Adipocyte (in vitro differentiated cells): Measurements from ENCODE around the gene CNTN5.

Experiments used
- DNase-seq: peaks from one replicate; pipeline ENCODE4 v3.0.0-alpha.2; 2015; ENCODE audit warnings: low read depth
- H3K27me3 ChIP-seq: replicated peaks from 2 replicates; pipeline ENCODE4 v1.7.0; 2013; ENCODE audit warnings: mild to moderate bottlenecking, low read length, moderate library complexity; ENCODE audit not compliant: control insufficient read depth, insufficient read depth
- H3K36me3 ChIP-seq: 2 replicates; pipeline ENCODE4 v1.7.0; 2013; ENCODE audit warnings: low read length, mild to moderate bottlenecking, moderate library complexity; ENCODE audit not compliant: control insufficient read depth, insufficient read depth, severe bottlenecking
- H3K4me1 ChIP-seq: 2 replicates; pipeline ENCODE4 v1.7.0; 2013; ENCODE audit warnings: mild to moderate bottlenecking, low read length, moderate library complexity; ENCODE audit not compliant: control insufficient read depth, insufficient read depth
- H3K4me3 ChIP-seq: 2 replicates; pipeline ENCODE4 v1.7.0; 2013; ENCODE audit warnings: mild to moderate bottlenecking, low read length, moderate library complexity
- H3K9ac ChIP-seq: 2 replicates; pipeline ENCODE4 v1.7.0; 2013; ENCODE audit warnings: mild to moderate bottlenecking, low read length, moderate library complexity
- H3K9me3 ChIP-seq: 2 replicates; pipeline ENCODE4 v1.7.0; 2013; ENCODE audit warnings: mild to moderate bottlenecking, low read length, moderate library complexity; ENCODE audit not compliant: control insufficient read depth

The CNTN5 gene

GRCh38 chr11:99391245-99391644, 370.5 kb downstream of the CNTN5 start:
- Histone ChIP-seq H3K27me3 (no peaks in the 10 kb centered on the region), H3K9me3 (no peaks in the 10 kb centered on the region), H3K4me3 (no peak overlapping the region), H3K36me3 (no peaks in the 10 kb centered on the region), H3K4me1 (no peaks in the 10 kb centered on the region), H3K9ac (no peak overlapping the region)
- DNase-seq, result no peak

GRCh38 chr11:99406345-99406744, 385.6 kb downstream of the CNTN5 start:
- H3K9me3 ChIP-seq, result no peaks in the 10 kb centered on the region
- no peak for DNase-seq
- H3K27me3 ChIP-seq, result no peaks in the 10 kb centered on the region
- no peak overlapping the region for H3K9ac ChIP-seq
- H3K36me3 ChIP-seq, result no peaks in the 10 kb centered on the region
- H3K4me1 ChIP-seq, result no peaks in the 10 kb centered on the region
- no peak overlapping the region for H3K4me3 ChIP-seq

GRCh38 chr11:99410636-99411035, 389.9 kb downstream of the CNTN5 start:
- Histone ChIP-seq H3K9ac (no peak overlapping the region), H3K27me3 (no peaks in the 10 kb centered on the region), H3K4me1 (no peaks in the 10 kb centered on the region), H3K9me3 (no peaks in the 10 kb centered on the region), H3K36me3 (no peaks in the 10 kb centered on the region), H3K4me3 (no peak overlapping the region)
- DNase-seq, result no peak

- Histone ChIP-seq H3K4me3 (no peak overlapping the region), H3K4me1 (no peaks in the 10 kb centered on the region), H3K9ac (no peak overlapping the region), H3K36me3 (no peaks in the 10 kb centered on the region), H3K27me3 (peaks cover 3% of the 10 kb centered on the region), H3K9me3 (peaks cover under 1% of the 10 kb centered on the region)
- DNase-seq, result no peak
Observed at GRCh38 chr11:99418927-99419720, 398.4 kb downstream of the CNTN5 start.

GRCh38 chr11:99419991-99420390, 399.2 kb downstream of the CNTN5 start:
- H3K9ac ChIP-seq, result no peak overlapping the region

GRCh38 chr11:99422581-99423427, 402.1 kb downstream of the CNTN5 start:
- Histone ChIP-seq H3K27me3 (peaks cover 3% of the 10 kb centered on the region), H3K9ac (no peak overlapping the region), H3K9me3 (peaks cover 9% of the 10 kb centered on the region), H3K4me3 (no peak overlapping the region), H3K36me3 (no peaks in the 10 kb centered on the region), H3K4me1 (no peaks in the 10 kb centered on the region)
- peak; percentile 2 for DNase-seq

More at GRCh38 chr11:99419991-99420390, 399.2 kb downstream of the CNTN5 start:
- H3K36me3 ChIP-seq, result no peaks in the 10 kb centered on the region
- H3K4me3 ChIP-seq, result no peak overlapping the region
- no peak for DNase-seq
- no peaks in the 10 kb centered on the region for H3K4me1 ChIP-seq
- peaks cover 9% of the 10 kb centered on the region for H3K9me3 ChIP-seq
- H3K27me3 ChIP-seq, result peaks cover 3% of the 10 kb centered on the region

DNA sequence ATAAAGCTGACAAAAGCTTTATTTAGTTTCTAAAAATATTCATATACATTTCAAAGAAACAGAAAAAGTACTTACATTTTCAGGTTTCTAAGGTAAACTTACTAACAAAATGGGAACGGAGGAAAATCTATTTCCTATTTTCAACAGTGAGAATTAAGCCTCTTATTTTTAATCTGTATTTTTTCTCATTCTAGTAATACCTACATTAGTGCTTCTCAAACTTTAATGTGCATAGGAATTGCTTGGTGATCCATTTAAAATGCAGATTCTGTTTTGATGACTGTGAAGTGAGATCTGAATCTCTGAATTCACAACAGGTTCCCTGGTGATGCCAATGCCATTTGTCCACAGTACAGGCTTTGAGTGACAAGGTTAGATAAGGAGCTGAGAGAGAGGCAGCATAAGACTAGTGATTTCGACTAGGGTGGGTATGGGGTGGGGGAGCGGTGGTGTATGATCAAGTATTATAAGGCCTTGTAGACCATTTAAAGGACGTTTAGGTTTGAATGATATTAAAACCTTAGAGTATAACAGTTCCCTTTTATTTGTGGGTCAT, 402.8 kb downstream of the CNTN5 start:
- Histone ChIP-seq H3K9ac (no peak overlapping the region), H3K9me3 (peaks cover 9% of the 10 kb centered on the region), H3K4me3 (no peak overlapping the region), H3K4me1 (no peaks in the 10 kb centered on the region), H3K27me3 (peaks cover 3% of the 10 kb centered on the region), H3K36me3 (no peaks in the 10 kb centered on the region)
- no peak for DNase-seq

GRCh38 chr11:99424313-99425084, 403.8 kb downstream of the CNTN5 start:
- Histone ChIP-seq H3K4me3 (no peak overlapping the region), H3K9me3 (peaks cover 9% of the 10 kb centered on the region), H3K36me3 (no peaks in the 10 kb centered on the region), H3K4me1 (no peaks in the 10 kb centered on the region), H3K9ac (no peak overlapping the region), H3K27me3 (peaks cover 3% of the 10 kb centered on the region)
- no peak for DNase-seq

DNA sequence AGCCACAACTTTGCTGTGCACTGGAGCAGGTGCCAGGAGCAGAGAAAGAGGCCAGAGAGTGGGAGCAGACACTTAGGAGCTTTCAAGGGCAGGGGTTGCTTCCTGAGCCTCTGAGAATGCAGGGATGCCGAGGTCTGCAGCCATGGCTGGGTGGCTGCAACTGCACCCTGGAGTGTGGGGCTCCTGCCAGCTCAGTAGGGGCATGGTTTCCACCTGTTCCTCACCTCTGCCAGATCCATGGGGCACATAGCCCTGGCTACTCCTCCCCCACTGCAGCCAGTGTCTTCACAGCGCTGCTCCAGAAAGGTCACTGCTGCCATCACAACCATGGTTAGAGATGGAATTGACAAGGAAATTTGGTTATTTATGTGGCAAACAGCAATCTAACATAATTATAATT, 404.8 kb downstream of the CNTN5 start:
- no peak overlapping the region for H3K9ac ChIP-seq
- peaks cover 3% of the 10 kb centered on the region for H3K27me3 ChIP-seq
- H3K36me3 ChIP-seq, result no peaks in the 10 kb centered on the region
- H3K4me1 ChIP-seq, result no peaks in the 10 kb centered on the region
- peaks cover 9% of the 10 kb centered on the region for H3K9me3 ChIP-seq
- DNase-seq, result no peak
- H3K4me3 ChIP-seq, result no peak overlapping the region

GRCh38 chr11:99432677-99433076, 411.9 kb downstream of the CNTN5 start:
- DNase-seq, result no peak
- no peaks in the 10 kb centered on the region for H3K36me3 ChIP-seq
- H3K9ac ChIP-seq, result no peak overlapping the region
- no peaks in the 10 kb centered on the region for H3K27me3 ChIP-seq
- H3K4me1 ChIP-seq, result no peaks in the 10 kb centered on the region
- no peak overlapping the region for H3K4me3 ChIP-seq
- H3K9me3 ChIP-seq, result no peaks in the 10 kb centered on the region

GRCh38 chr11:99443276-99443675, 422.5 kb downstream of the CNTN5 start:
- no peaks in the 10 kb centered on the region for H3K4me1 ChIP-seq
- no peak for DNase-seq
- no peaks in the 10 kb centered on the region for H3K36me3 ChIP-seq
- H3K9me3 ChIP-seq, result no peaks in the 10 kb centered on the region
- no peak overlapping the region for H3K4me3 ChIP-seq
- no peak overlapping the region for H3K9ac ChIP-seq
- H3K27me3 ChIP-seq, result no peaks in the 10 kb centered on the region
